Fibroblast of peridontal ligament (primary cell): Measurements from ENCODE around the gene LMBR1L.
"Not testable (repeated sequence)": the region's sequence is repeated elsewhere in the genome, so short reads cannot be mapped to it uniquely, and the experiment has no call there.

Source experiments
- DNase-seq: peaks from one replicate; pipeline ENCODE4 v3.0.0-alpha.2; 2010; ENCODE audit errors: extremely low read depth

LMBR1L gene

GRCh38 chr12:49088150-49088931 is 22.3 kb downstream of the LMBR1L start:
- DNase-seq: peak; percentile 83

- peak; percentile 40 for DNase-seq
Observed at GRCh38 chr12:49086116-49086515, 24.5 kb downstream of the LMBR1L start.

- DNase-seq: no peak
Observed at GRCh38 chr12:49084438-49084837, 26.2 kb downstream of the LMBR1L start.

- DNase-seq: no peak
Observed at GRCh38 chr12:49079793-49080192, 30.9 kb downstream of the LMBR1L start.

- DNase-seq: no peak
Observed at GRCh38 chr12:49070971-49071370, 39.7 kb downstream of the LMBR1L start.

GRCh38 chr12:49069507-49070346 is 40.9 kb downstream of the LMBR1L start, which contains the start of gene RHEBL1:
Gene RHEBL1 (minus strand): TSS chr12:49069979. CDS start chr12:49069785, 194 bp downstream.
- DNase-seq: peak; percentile 92

GRCh38 chr12:49068879-49069506 is 41.7 kb downstream of the LMBR1L start:
- no peak for DNase-seq

- DNase-seq: no peak
Observed at GRCh38 chr12:49066120-49066519, 44.5 kb downstream of the LMBR1L start.

- DNase-seq: no peak
Observed at GRCh38 chr12:49064767-49065152, 45.9 kb downstream of the LMBR1L start.

GRCh38 chr12:49061916-49062315 is 48.7 kb downstream of the LMBR1L start:
- not testable (repeated sequence) for DNase-seq

- no peak for DNase-seq
Observed at GRCh38 chr12:49061157-49061650, 49.4 kb downstream of the LMBR1L start.

- peak; percentile 94 for DNase-seq
Observed at GRCh38 chr12:49060237-49061156, 50.1 kb downstream of the LMBR1L start, which contains the start of gene KMT2D. Gene KMT2D (minus strand): TSS chr12:49060794. CDS start chr12:49055324, 5,470 bp downstream.

GRCh38 chr12:49059299-49060171 is 51.1 kb downstream of the LMBR1L start:
- DNase-seq: no peak

- no peak for DNase-seq
Observed at GRCh38 chr12:49059045-49059298, 51.7 kb downstream of the LMBR1L start.

GRCh38 chr12:49058366-49059044 is 52.1 kb downstream of the LMBR1L start:
- no peak for DNase-seq

- no peak for DNase-seq
Observed at GRCh38 chr12:49057888-49058287, 52.8 kb downstream of the LMBR1L start.

- peak; percentile 69 for DNase-seq
Observed at GRCh38 chr12:49055978-49056754, 54.5 kb downstream of the LMBR1L start.

- no peak for DNase-seq
Observed at GRCh38 chr12:49055092-49055491, 55.6 kb downstream of the LMBR1L start.

GRCh38 chr12:49054524-49054923 is 56.1 kb downstream of the LMBR1L start:
- no peak for DNase-seq
